Peyer's patch (tissue), 4 donors: ENCODE measurements around the gene CFAP99. TPM values are rescaled to one million over a fixed set of nuclear protein-coding genes. Genes with fewer than 3 reads are reported as not detected.
A peak's percentile ranks its signal among the peaks of the same experiment; 100 is the strongest.

Experiments
- DNase-seq, 3 donors: peaks; one replicate each; pipeline ENCODE4 v3.0.0-alpha.2; 2017 to 2019
- H3K27ac ChIP-seq, 4 donors: fragments of 200-600 bp; sonication (generic); one replicate each; pipeline ENCODE4 v1.5.1; 2016 to 2019
- H3K27me3 ChIP-seq, 2 donors: fragments of 200-600 bp; sonication (generic); one replicate each; pipeline ENCODE4 v1.5.1; 2019
- H3K36me3 ChIP-seq, 3 donors: fragments of 200-600 bp; sonication (generic); one replicate each; pipeline ENCODE4 v1.5.1; 2016 to 2019
- H3K4me1 ChIP-seq, 4 donors: fragments of 200-600 bp; sonication (generic); one replicate each; pipeline ENCODE4 v1.5.1; 2016 to 2019
- H3K4me3 ChIP-seq, 4 donors: fragments of 200-600 bp; sonication (generic); 1 replicate in 3 of 4; 2 replicates in 1 of 4; pipeline ENCODE4 v1.5.1; 2016 to 2019; ENCODE audit warnings: mild to moderate bottlenecking in 1 of 4
- H3K9me3 ChIP-seq, 4 donors: fragments of 200-600 bp; sonication (generic); one replicate each; pipeline ENCODE4 v1.5.1; 2016 to 2019; ENCODE audit warnings: mild to moderate bottlenecking in 1 of 4
- POLR2A ChIP-seq, 2 donors: fragments of 450-650 bp; IDR thresholded peaks; one replicate each; pipeline ENCODE4 v1.5.1; 2017; ENCODE audit warnings: antibody characterized with exemption in 2 of 2, mild to moderate bottlenecking in 2 of 2, moderate library complexity in 2 of 2
- total RNA-seq, 4 donors: library from RNA; depleted of rRNA; stranded (reverse); fragments of >200 nt; gene quantifications; one replicate each; pipeline ENCODE4 v1.1.0, GENCODE V29; 2016
- TF ChIP-seq, protein P1 (sequence below), 6 experiments: fragments of 450-650 bp in 4 of 6; fragments of 200-600 bp in 2 of 6; sonication (generic) in 1 of 6; IDR thresholded peaks; one replicate each; pipeline ENCODE4 v1.5.1; 2017 to 2019; ENCODE audit warnings: antibody characterized with exemption in 6 of 6, mild to moderate bottlenecking in 3 of 6, moderate library complexity in 1 of 6

The CFAP99 gene
- total RNA-seq, 4 donors from 2014 or later, result 0.80 to 1.2 TPM; not detected in 2

GRCh38 chr4:2451036-2451520 lies 32.3 kb downstream of the CFAP99 start:
- no peak for DNase-seq
- TF ChIP-seq, protein P1, sequence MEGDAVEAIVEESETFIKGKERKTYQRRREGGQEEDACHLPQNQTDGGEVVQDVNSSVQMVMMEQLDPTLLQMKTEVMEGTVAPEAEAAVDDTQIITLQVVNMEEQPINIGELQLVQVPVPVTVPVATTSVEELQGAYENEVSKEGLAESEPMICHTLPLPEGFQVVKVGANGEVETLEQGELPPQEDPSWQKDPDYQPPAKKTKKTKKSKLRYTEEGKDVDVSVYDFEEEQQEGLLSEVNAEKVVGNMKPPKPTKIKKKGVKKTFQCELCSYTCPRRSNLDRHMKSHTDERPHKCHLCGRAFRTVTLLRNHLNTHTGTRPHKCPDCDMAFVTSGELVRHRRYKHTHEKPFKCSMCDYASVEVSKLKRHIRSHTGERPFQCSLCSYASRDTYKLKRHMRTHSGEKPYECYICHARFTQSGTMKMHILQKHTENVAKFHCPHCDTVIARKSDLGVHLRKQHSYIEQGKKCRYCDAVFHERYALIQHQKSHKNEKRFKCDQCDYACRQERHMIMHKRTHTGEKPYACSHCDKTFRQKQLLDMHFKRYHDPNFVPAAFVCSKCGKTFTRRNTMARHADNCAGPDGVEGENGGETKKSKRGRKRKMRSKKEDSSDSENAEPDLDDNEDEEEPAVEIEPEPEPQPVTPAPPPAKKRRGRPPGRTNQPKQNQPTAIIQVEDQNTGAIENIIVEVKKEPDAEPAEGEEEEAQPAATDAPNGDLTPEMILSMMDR (IDR thresholded peaks at IDR 0.05), result no peak
- no peak for TF ChIP-seq POLR2A (IDR thresholded peaks at IDR 0.05)
- Histone ChIP-seq H3K27me3 (no peaks in the 10 kb centered on the region), H3K27ac (no peak overlapping the region), H3K4me3 (no peak overlapping the region), H3K4me1 (no peaks in the 10 kb centered on the region), H3K9me3 (no peaks in the 10 kb centered on the region), H3K36me3 (no peaks in the 10 kb centered on the region)

DNA sequence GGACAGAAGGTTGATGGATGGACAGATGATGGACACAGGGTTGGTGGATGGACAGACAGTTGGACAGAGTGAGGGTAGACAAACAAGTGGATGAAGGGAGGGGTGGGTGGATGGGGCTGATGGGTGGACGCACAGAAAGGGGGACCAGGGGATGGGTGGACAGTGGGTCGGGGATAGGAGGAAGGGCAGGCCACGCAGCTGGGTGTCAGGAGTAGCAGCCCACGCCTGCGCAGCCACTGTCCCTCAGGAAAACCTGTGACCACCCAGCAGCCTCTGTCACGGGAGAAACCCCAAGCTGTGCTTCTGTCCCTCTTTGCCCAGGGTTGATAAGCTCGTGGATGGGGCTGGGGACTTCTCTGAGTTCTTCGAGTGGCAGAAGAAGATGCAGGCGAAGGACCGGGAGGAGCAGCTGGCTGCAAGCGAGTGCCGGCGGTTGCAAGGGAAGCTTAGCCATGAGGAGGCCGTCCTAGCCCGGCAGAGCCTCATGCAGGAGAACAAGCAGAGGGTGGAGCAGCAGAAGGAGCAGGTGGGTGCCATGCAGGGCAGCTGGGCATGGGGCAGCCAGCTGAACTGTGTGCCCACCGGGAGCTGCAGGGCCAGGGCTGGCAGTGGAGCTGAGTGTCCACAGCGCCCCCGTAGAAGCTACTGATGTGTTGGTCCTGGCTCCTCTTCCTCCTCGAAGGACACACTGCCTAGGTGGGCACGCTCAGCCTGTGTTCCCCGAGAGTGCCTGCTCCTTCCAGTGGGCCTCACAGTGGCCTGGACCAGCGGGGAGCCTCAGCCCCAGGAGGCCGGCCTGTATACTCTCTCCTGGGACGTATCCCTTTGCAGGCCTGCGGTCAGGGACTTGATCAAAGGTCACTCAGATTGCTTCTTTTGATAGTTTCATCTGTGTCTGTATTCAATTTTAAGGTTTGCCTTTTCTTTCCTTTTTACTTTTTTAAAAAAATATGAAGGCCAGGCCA lies 33.3 kb downstream of the CFAP99 start:
- no peak for TF ChIP-seq POLR2A (IDR thresholded peaks at IDR 0.05)
- TF ChIP-seq, protein P1 (IDR thresholded peaks at IDR 0.05), result no peak
- Histone ChIP-seq H3K9me3 (no peaks in the 10 kb centered on the region), H3K4me1 (no peaks in the 10 kb centered on the region), H3K36me3 (no peaks in the 10 kb centered on the region), H3K27me3 (no peaks in the 10 kb centered on the region), H3K4me3 (no peak overlapping the region), H3K27ac (no peak overlapping the region)
- DNase-seq, result no peak

DNA sequence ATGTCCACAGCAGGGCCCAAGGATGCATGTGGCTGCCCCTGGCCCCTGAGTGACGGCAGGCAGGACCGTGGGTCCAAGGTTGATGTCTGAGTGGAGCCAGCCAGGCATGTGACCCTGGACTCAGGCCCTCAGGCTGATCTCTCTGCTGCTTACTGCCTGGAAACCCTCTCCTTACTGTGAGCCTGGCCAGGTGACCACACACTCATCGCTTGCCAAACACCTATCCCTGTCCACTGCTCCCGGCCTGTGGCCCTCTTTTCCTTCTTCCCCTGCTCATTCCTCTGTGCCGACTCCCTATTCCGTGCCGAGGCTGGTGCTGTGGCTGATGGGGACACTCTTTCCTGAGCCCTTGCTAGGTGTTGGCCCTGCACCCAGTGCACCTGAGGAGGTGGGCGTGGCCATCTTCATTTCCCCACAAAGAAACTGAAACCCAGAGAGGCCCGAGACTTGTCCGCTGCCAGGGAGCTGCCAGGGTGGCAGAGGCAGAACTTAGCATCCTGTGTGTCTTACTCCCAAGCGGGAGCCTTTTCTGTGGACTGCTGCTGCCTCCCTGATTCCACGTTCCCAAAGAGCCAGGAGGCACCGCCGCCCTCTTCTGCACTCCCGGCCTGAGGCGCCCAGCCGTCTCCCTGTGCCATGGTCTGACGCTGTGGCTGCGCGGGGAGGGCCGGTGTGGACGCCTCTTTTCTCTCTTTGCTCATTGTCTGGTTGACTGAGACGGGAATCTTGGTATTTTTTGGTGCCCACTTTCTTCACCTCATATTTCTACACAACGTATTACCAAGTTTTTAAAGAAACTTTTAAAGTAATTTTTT lies 38.9 kb downstream of the CFAP99 start:
- DNase-seq, result no peak
- TF ChIP-seq, protein P1 (IDR thresholded peaks at IDR 0.05), result no peak
- TF ChIP-seq POLR2A (IDR thresholded peaks at IDR 0.05), result no peak
- Histone ChIP-seq H3K27ac (no peak overlapping the region), H3K36me3 (no peaks in the 10 kb centered on the region), H3K9me3 (no peaks in the 10 kb centered on the region), H3K27me3 (no peaks in the 10 kb centered on the region), H3K4me1 (peaks cover 0 to 9% (median 4%) of the 10 kb centered on the region in 4 donors), H3K4me3 (no peak overlapping the region)

DNA sequence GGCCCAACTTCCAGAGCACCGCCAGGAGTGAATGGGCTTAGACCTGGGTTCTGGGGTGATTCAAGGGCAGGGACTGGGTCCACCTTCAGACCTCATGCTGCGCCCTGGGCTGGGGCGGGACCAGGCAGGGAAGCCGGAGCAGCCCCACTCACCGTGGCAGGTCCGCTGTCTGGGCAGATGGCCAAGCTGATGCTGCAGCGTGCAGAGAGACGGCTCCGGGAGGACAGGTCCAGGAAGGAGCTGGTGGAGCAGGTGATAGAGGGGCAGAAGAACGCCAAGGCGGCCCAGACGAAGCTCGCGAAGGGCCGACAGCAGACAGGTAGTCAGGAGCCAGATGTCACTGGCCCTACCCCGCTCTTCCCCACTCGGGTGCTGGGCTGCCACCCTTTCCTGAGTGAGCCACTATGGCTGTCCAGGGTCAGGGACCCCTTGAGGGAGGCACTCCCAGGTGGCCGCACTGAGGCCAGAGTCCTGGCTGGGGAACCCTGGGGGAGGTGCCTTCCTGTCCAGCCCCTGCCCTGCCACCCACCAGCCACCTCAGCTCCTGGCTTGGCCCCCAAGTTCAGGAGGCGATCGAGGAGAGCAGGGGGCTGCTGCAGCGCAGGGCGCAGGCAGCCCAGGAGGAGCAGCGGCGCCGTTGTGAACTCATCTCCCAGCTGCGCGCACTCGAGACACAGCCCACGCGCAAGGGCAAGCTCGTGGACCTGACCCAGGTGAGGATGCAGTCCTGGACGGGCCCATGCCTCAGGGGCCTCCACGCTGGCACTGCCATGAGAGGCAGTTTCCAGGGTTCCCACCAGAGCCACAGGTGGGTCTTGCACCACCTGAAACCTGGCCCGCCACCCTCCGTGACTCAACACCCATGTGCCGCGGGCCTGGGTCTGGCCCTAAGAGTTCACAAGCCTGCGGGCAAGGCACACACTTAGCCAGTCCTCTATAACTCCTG lies 40.1 kb downstream of the CFAP99 start:
- no peak overlapping the region for H3K4me3 ChIP-seq
- no peaks in the 10 kb centered on the region for H3K27me3 ChIP-seq
- H3K36me3 ChIP-seq, result no peaks in the 10 kb centered on the region
- H3K4me1 ChIP-seq, result peaks cover 2 to 14% (median 6%) of the 10 kb centered on the region in 4 donors
- peak in 1 of 3 donors; percentile 47 for DNase-seq
- H3K9me3 ChIP-seq, result no peaks in the 10 kb centered on the region
- TF ChIP-seq, protein P1 (IDR thresholded peaks at IDR 0.05), result no peak
- TF ChIP-seq POLR2A (IDR thresholded peaks at IDR 0.05), result no peak
- no peak overlapping the region for H3K27ac ChIP-seq
